Activated CD4-positive, alpha-beta T cell treated with anti-CD3 and anti-CD28 coated beads, Interleukin-2, amount 10 ng/mL, durations not matched to agents 7 days and 5 days (primary cell): Measurements from ENCODE around the gene PAFAH2. TPM values are rescaled to one million over a fixed set of nuclear protein-coding genes. Genes with fewer than 3 reads are reported as not detected.

Experiments
- CTCF ChIA-PET: fragments of 350-600 bp; sonication (Branson Sonifier 250); formaldehyde crosslinking; loops from one replicate; lab custom pipeline; 2021; ENCODE audit warnings: antibody characterized with exemption; lab: Charles Lee
- POLR2A ChIA-PET: fragments of 350-600 bp; sonication (Branson Sonifier 250); formaldehyde crosslinking; loops from one replicate; lab custom pipeline; 2021; ENCODE audit warnings: antibody characterized with exemption; lab: Charles Lee
- DNase-seq: peaks from one replicate; pipeline ENCODE4 v3.0.0-alpha.2; 2020
- H3K27ac Mint-ChIP-seq: one replicate; pipeline ENCODE4 v1.8.0; 2021; ENCODE audit warnings: mild to moderate bottlenecking, moderate library complexity, mixed read lengths
- H3K27me3 Mint-ChIP-seq: one replicate; pipeline ENCODE4 v1.8.0; 2021; ENCODE audit warnings: mixed read lengths
- H3K36me3 Mint-ChIP-seq: one replicate; pipeline ENCODE4 v1.8.0; 2021; ENCODE audit warnings: low read depth, mixed read lengths
- H3K4me1 Mint-ChIP-seq: one replicate; pipeline ENCODE4 v1.8.0; 2021; ENCODE audit warnings: mixed read lengths
- H3K4me3 Mint-ChIP-seq: one replicate; pipeline ENCODE4 v1.8.0; 2021; ENCODE audit warnings: mild to moderate bottlenecking, moderate library complexity, mixed read lengths
- H3K9me3 Mint-ChIP-seq: one replicate; pipeline ENCODE4 v1.8.0; 2021; ENCODE audit warnings: mixed read lengths
- total RNA-seq, 2 experiments: library from RNA; stranded (reverse); gene quantifications; one replicate each; pipeline ENCODE4 v1.2.3, GENCODE V29; 2021

The PAFAH2 gene
- total RNA-seq, 2 experiments from 2014 or later, result 10.1 to 11.9 TPM

- ChIA-PET POLR2A (no interaction called here), CTCF (interaction anchor here (1.0 kb wide), 1 partner anchor 9 kb away, joined by 3 read pairs; no protein-coding TSS in a partner anchor)
- no peak overlapping the region for H3K27ac Mint-ChIP-seq
- H3K4me1 Mint-ChIP-seq, result peaks cover 10% of the 10 kb centered on the region
- no peaks in the 10 kb centered on the region for H3K36me3 Mint-ChIP-seq
- no peak overlapping the region for H3K4me3 Mint-ChIP-seq
- DNase-seq, result no peak
- H3K27me3 Mint-ChIP-seq, result peaks cover 13% of the 10 kb centered on the region
- H3K9me3 Mint-ChIP-seq, result no peaks in the 10 kb centered on the region
Observed at GRCh38 chr1:26037904-26038303, 40.0 kb upstream of the PAFAH2 start.

DNA sequence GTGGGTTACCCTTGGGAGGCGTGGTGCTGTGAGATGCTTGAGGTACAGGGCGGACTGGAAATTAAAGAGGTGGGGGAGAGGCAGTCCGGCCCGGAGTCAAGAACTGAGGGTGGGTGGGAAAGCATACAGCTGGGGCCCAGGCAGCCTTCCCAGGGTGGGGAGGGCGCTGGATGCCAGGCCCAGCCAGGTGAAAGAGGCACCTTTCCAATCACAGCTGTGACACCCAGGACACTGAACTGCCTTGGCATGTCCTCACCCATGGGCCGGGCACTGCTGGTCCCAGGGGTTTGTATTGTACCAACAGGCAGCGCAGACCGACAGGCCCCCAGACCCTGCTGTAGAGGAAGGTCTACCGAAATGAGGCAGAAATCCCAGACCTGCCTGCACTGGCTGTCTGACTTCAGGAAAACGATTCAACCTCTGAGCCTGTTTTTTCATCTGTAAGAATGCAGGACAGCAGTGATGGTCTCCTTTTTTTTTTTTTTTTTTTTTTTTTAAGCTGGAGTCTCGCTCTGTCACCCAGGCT is 39.0 kb upstream of the PAFAH2 start:
- ChIA-PET CTCF (interaction anchor here (0.7 to 2.6 kb wide), 17 partner anchors 8 to 381 kb away, joined by 3 to 11 read pairs (median 4); partner anchors contain the start of genes PAFAH2 and ZNF593), POLR2A (no interaction called here)
- no peak for DNase-seq
- no peaks in the 10 kb centered on the region for H3K36me3 Mint-ChIP-seq
- no peaks in the 10 kb centered on the region for H3K9me3 Mint-ChIP-seq
- peaks cover 13% of the 10 kb centered on the region for H3K27me3 Mint-ChIP-seq
- no peak overlapping the region for H3K27ac Mint-ChIP-seq
- H3K4me1 Mint-ChIP-seq, result peaks cover 10% of the 10 kb centered on the region
- H3K4me3 Mint-ChIP-seq, result no peak overlapping the region

DNA sequence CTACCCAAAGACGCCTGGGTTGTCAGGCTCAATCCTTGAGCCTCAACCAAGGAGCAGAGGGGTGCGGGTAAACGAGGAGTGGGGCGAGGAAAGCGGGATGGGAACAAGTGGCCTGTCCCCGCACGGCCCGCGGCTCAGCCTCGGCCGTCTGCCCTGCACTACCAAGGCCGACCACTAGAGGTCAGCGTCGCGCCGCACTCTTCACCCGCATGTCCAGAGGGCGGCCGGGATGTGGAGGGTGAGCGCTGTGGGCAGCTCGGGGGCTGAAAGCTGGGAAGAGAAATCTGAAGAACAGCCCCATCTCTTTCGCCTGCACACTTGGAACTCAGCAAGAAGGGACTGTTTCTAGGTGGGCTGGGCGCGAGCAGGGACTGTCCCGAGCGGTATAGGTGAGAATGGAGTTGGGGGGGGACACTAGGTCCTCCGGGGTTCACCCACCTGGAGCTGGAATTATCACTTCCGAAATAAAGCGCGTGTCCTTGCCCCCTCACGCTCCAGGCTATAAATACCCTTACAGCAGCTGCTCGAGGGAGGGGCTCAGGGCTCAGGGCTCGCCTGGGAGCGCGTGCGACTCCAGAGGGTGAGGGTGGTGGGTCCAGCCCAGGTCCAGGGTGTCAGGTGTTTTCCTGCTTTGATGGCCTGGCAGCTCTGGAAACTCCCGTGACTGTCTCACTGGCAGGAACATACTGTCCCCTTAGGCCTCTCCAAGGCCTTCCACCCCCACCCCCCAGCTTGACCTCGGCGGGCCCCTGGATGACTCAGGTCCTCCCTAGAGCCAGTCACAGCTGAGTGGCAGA is 38.3 kb upstream of the PAFAH2 start:
- ChIA-PET CTCF (interaction anchor here (0.5 to 2.6 kb wide), 23 partner anchors 8 to 1500 kb away, joined by 3 to 11 read pairs (median 3); partner anchors contain the start of genes PAFAH2 and ZNF593), POLR2A (no interaction called here)
- H3K4me1 Mint-ChIP-seq, result peaks cover 10% of the 10 kb centered on the region
- peaks cover 13% of the 10 kb centered on the region for H3K27me3 Mint-ChIP-seq
- peak overlapping the region; percentile 85 for H3K4me3 Mint-ChIP-seq
- no peaks in the 10 kb centered on the region for H3K9me3 Mint-ChIP-seq
- DNase-seq, result peak; percentile 74
- H3K36me3 Mint-ChIP-seq, result no peaks in the 10 kb centered on the region
- peak overlapping the region; percentile 64 for H3K27ac Mint-ChIP-seq

DNA sequence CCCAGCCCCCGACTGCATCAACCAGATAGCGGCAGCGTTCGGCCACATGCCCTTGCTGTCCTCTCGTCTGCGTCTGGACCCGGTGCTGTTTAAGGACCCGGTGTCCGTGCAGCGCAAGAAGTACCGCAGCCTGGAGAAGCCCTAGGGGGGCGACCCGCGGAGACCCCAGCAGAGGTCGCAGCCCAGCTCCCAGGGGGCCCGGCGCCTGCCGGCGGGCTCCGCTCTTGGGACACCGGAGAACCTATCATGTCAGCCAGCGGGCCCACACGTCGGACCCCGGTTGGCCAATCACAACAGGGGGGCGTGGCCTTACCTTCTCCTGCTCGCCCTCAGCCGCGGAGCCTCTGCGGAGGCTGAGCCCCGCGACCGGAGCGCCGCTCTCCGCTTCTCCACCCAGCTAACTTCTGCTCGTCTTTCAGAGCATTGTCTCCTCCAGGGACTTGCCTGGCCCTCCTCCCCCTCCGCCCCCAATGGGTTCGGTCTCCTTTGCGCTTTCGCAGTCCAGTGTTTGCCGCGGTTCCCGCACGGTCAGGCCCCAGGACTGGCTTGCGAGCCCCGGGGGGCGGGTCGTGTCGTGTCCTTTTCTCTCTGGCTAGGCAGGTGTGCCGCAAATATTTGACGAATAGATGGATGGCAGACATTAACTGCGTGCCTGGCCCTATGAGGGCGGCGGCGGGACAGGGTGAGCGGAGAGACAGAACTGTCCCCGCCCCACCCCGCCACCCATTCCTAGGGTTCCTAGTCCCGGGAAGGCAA is 37.5 kb upstream of the PAFAH2 start:
- Mint-ChIP-seq H3K4me3 (peak overlapping the region; percentile 85), H3K27me3 (peaks cover 11% of the 10 kb centered on the region), H3K27ac (peak overlapping the region; percentile 64), H3K36me3 (no peaks in the 10 kb centered on the region), H3K9me3 (no peaks in the 10 kb centered on the region), H3K4me1 (peaks cover 10% of the 10 kb centered on the region)
- CTCF ChIA-PET, result interaction anchor here (0.6 to 2.6 kb wide), 16 partner anchors 9 to 198 kb away, joined by 3 to 11 read pairs (median 5); partner anchors contain the start of genes EXTL1, PAFAH2 and ZNF593
- DNase-seq, result peak; percentile 96
- POLR2A ChIA-PET, result no interaction called here

- H3K9me3 Mint-ChIP-seq, result no peaks in the 10 kb centered on the region
- no peaks in the 10 kb centered on the region for H3K36me3 Mint-ChIP-seq
- ChIA-PET POLR2A (no interaction called here), CTCF (interaction anchor here (0.8 to 2.6 kb wide), 8 partner anchors 10 to 139 kb away, joined by 3 to 9 read pairs (median 6); partner anchors contain the start of gene EXTL1)
- no peak overlapping the region for H3K27ac Mint-ChIP-seq
- DNase-seq, result no peak
- H3K4me3 Mint-ChIP-seq, result peak overlapping the region; percentile 85
- peaks cover 13% of the 10 kb centered on the region for H3K27me3 Mint-ChIP-seq
- peaks cover 10% of the 10 kb centered on the region for H3K4me1 Mint-ChIP-seq
Observed at GRCh38 chr1:26034504-26035202, 36.8 kb upstream of the PAFAH2 start.

- POLR2A ChIA-PET, result no interaction called here
- Mint-ChIP-seq H3K9me3 (no peaks in the 10 kb centered on the region), H3K27ac (no peak overlapping the region), H3K27me3 (peaks cover 13% of the 10 kb centered on the region), H3K4me3 (no peak overlapping the region), H3K4me1 (peaks cover 10% of the 10 kb centered on the region), H3K36me3 (no peaks in the 10 kb centered on the region)
- CTCF ChIA-PET, result interaction anchor here (1.7 kb wide), 1 partner anchor 137 kb away, joined by 6 read pairs; no protein-coding TSS in a partner anchor
- no peak for DNase-seq
Observed at GRCh38 chr1:26032656-26033357, 34.9 kb upstream of the PAFAH2 start.

- no peaks in the 10 kb centered on the region for H3K9me3 Mint-ChIP-seq
- peaks cover 13% of the 10 kb centered on the region for H3K27me3 Mint-ChIP-seq
- H3K4me1 Mint-ChIP-seq, result peaks cover 10% of the 10 kb centered on the region
- no peak overlapping the region for H3K4me3 Mint-ChIP-seq
- DNase-seq, result no peak
- H3K36me3 Mint-ChIP-seq, result no peaks in the 10 kb centered on the region
- H3K27ac Mint-ChIP-seq, result no peak overlapping the region
- POLR2A ChIA-PET, result no interaction called here
- CTCF ChIA-PET, result no interaction called here
Observed at GRCh38 chr1:26031611-26032220, 33.9 kb upstream of the PAFAH2 start.

DNA sequence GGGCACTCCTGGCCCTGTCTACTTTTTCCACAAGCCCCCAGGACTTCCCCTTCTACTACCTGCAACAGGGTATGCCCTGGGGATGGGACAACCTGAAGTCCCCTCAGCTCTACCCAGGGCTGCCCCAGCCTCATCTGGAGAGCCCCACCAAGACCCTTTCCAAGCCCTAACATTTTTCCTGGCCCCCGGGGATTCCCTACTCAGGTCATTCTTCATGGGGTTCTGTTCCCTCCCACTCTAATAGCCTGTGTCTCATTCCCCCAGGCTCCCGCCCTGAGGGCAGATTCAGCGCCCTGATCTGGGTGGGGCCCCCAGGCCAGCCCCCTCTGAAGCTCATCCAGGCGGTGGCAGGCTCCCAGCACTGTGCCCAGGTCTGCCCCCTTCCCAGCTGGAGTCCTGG is 33.3 kb upstream of the PAFAH2 start:
- no peaks in the 10 kb centered on the region for H3K9me3 Mint-ChIP-seq
- no peaks in the 10 kb centered on the region for H3K36me3 Mint-ChIP-seq
- H3K27me3 Mint-ChIP-seq, result peaks cover 13% of the 10 kb centered on the region
- POLR2A ChIA-PET, result no interaction called here
- no peak overlapping the region for H3K4me3 Mint-ChIP-seq
- CTCF ChIA-PET, result no interaction called here
- peaks cover 10% of the 10 kb centered on the region for H3K4me1 Mint-ChIP-seq
- DNase-seq, result no peak
- no peak overlapping the region for H3K27ac Mint-ChIP-seq

DNA sequence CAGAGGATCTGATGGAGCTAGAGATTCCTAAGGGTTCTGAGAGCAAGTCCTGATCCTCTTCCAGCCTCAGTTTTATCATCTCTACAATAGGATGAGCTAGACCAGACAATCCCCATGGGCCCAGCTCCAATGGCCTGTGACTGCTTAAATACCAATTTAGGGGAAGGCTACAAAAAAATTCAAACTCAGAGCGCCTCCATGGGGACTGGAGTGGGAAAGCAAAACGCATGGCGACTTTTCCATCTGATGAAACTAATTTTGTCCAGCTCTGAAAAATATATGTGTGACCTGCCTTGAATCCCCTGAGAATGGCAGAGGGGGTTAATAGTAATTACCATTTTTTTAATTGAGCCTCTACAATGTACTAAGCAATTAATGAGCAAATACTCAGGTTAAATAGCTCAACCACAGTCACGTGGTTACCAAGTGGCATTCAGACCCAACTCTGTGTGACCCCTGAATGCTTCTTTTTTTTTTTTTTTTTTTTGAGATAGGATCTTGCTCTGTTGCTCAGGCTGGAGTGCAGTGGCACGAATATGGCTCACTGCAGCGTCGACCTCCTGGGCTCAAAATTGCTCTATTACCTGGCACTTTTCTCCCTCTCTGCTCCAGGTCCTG is 32.1 kb upstream of the PAFAH2 start:
- no peaks in the 10 kb centered on the region for H3K36me3 Mint-ChIP-seq
- H3K4me1 Mint-ChIP-seq, result peaks cover 6% of the 10 kb centered on the region
- POLR2A ChIA-PET, result no interaction called here
- H3K9me3 Mint-ChIP-seq, result no peaks in the 10 kb centered on the region
- no peak overlapping the region for H3K27ac Mint-ChIP-seq
- no peak for DNase-seq
- peaks cover 13% of the 10 kb centered on the region for H3K27me3 Mint-ChIP-seq
- CTCF ChIA-PET, result interaction anchor here (0.6 to 1.2 kb wide), 2 partner anchors 132 to 324 kb away, joined by 3 read pairs; no protein-coding TSS in a partner anchor
- H3K4me3 Mint-ChIP-seq, result no peak overlapping the region

GRCh38 chr1:26029054-26029863 is 31.4 kb upstream of the PAFAH2 start:
- Mint-ChIP-seq H3K36me3 (no peaks in the 10 kb centered on the region), H3K27ac (no peak overlapping the region), H3K9me3 (no peaks in the 10 kb centered on the region), H3K4me1 (no peaks in the 10 kb centered on the region), H3K27me3 (peaks cover 6% of the 10 kb centered on the region), H3K4me3 (no peak overlapping the region)
- CTCF ChIA-PET, result interaction anchor here (0.6 to 1.3 kb wide), 3 partner anchors 19 to 324 kb away, joined by 3 read pairs; no protein-coding TSS in a partner anchor
- DNase-seq, result no peak
- POLR2A ChIA-PET, result no interaction called here
